Activated CD8-positive, alpha-beta memory T cell treated with anti-CD3 and anti-CD28 coated beads, Interleukin-2, amount 50 U/mL, for 1 hour (primary cell): ENCODE data around the gene S100A3.
"Not testable (repeated sequence)": the region's sequence is repeated elsewhere in the genome, so short reads cannot be mapped to it uniquely, and the experiment has no call there.

ENCODE experiments used
- DNase-seq: peaks from one replicate; pipeline ENCODE4 v3.0.0-alpha.2; 2020; ENCODE audit errors: extremely low read depth

Gene S100A3

GRCh38 chr1:153534925-153535241 lies 14.2 kb downstream of the S100A3 start:
- no peak for DNase-seq

- DNase-seq = no peak
These were observed 14.7 kb downstream of the S100A3 start for GRCh38 chr1:153534226-153534924.

GRCh38 chr1:153533689-153534201 lies 15.3 kb downstream of the S100A3 start:
- DNase-seq = no peak

GRCh38 chr1:153532769-153533599 lies 16.1 kb downstream of the S100A3 start:
- no peak for DNase-seq

- no peak for DNase-seq
These were observed 16.9 kb downstream of the S100A3 start for GRCh38 chr1:153532181-153532580.

- no peak for DNase-seq
These were observed 17.4 kb downstream of the S100A3 start for GRCh38 chr1:153531638-153532037.

GRCh38 chr1:153527683-153528040 lies 21.4 kb downstream of the S100A3 start:
- DNase-seq = no peak

GRCh38 chr1:153527023-153527682 lies 21.9 kb downstream of the S100A3 start:
- DNase-seq = no peak

GRCh38 chr1:153526132-153526543 lies 22.9 kb downstream of the S100A3 start:
- no peak for DNase-seq

GRCh38 chr1:153525088-153525728 lies 23.9 kb downstream of the S100A3 start:
- DNase-seq = no peak

GRCh38 chr1:153522353-153523048 lies 26.6 kb downstream of the S100A3 start:
- DNase-seq = not testable (repeated sequence)

- not testable (repeated sequence) for DNase-seq
These were observed 27.2 kb downstream of the S100A3 start for GRCh38 chr1:153521808-153522207.

- no peak for DNase-seq
These were observed 28.1 kb downstream of the S100A3 start for GRCh38 chr1:153520818-153521476.

- not testable (repeated sequence) for DNase-seq
These were observed 28.8 kb downstream of the S100A3 start for GRCh38 chr1:153520137-153520691.

GRCh38 chr1:153519242-153519641 lies 29.8 kb downstream of the S100A3 start:
- DNase-seq = no peak

- DNase-seq = no peak
These were observed 33.3 kb downstream of the S100A3 start for GRCh38 chr1:153515504-153516394.

- no peak for DNase-seq
These were observed 35.4 kb downstream of the S100A3 start for GRCh38 chr1:153513666-153514065.

GRCh38 chr1:153513023-153513422 lies 36.0 kb downstream of the S100A3 start:
- no peak for DNase-seq

GRCh38 chr1:153510984-153511410 lies 38.1 kb downstream of the S100A3 start:
- peak; percentile 50 for DNase-seq
